Mucosa of descending colon (tissue), 3 donors: ENCODE measurements around the gene ECM1. TPM values are rescaled to one million over a fixed set of nuclear protein-coding genes. Genes with fewer than 3 reads are reported as not detected.

ENCODE experiments used
- ATAC-seq: fragments of 200-7000 bp; cut with Tn5 transposase; one replicate; pipeline ENCODE4 v1.9.1; 2020; ENCODE audit warnings: mild to moderate bottlenecking, moderate library complexity
- DNase-seq, 3 donors: peaks; one replicate each; pipeline ENCODE4 v3.0.0-alpha.2; 2020
- H3K36me3 ChIP-seq: fragments of 200-600 bp; one replicate; pipeline ENCODE4 v1.8.0; 2021; ENCODE audit warnings: low read depth, mild to moderate bottlenecking
- H3K4me1 ChIP-seq: fragments of 200-600 bp; one replicate; pipeline ENCODE4 v1.8.0; 2021; ENCODE audit warnings: low read depth, mild to moderate bottlenecking
- H3K4me3 ChIP-seq: fragments of 200-600 bp; one replicate; pipeline ENCODE4 v1.8.0; 2021; ENCODE audit warnings: mild to moderate bottlenecking
- H3K9me3 ChIP-seq: fragments of 200-600 bp; one replicate; pipeline ENCODE4 v1.8.0; 2021; ENCODE audit warnings: mild to moderate bottlenecking
- intact Hi-C, 2 donors: fragments of 100-400 bp; cut with DNase I in 1 of 2; cut with micrococcal nuclease in 1 of 2; formaldehyde crosslinking; loops; one replicate each; pipeline versions ENCODE4 v1.11.0 to v1.11.1; 2022; cut with DNase I, micrococcal nuclease
- total RNA-seq, 3 donors: library from RNA; stranded (reverse); fragmentation: NEBNext Ultra II Directional in 2 of 3; extraction: Animal tissue kit (Norgen Biotek cat#: 25700) in 2 of 3; gene quantifications; one replicate each; pipeline versions ENCODE4 v1.2.1 to v1.2.4, GENCODE V29; 2021 to 2023
- TF ChIP-seq, protein P1 (sequence below): fragments of 200-600 bp; IDR thresholded peaks from one replicate; pipeline ENCODE4 v1.8.0; 2022; ENCODE audit warnings: antibody characterized with exemption, mild to moderate bottlenecking
- donor health status: DM: no; HTN: no; CAD: no; lungs with moderate emphysema.
- donor health status: DM: no; HTN: no; CAD: no.
- donor health status: DM: no; HTN: yes; CAD: no.

Gene ECM1
- total RNA-seq, 3 donors from 2014 or later = 3.4 to 11.0 (median 8.8) TPM

DNA sequence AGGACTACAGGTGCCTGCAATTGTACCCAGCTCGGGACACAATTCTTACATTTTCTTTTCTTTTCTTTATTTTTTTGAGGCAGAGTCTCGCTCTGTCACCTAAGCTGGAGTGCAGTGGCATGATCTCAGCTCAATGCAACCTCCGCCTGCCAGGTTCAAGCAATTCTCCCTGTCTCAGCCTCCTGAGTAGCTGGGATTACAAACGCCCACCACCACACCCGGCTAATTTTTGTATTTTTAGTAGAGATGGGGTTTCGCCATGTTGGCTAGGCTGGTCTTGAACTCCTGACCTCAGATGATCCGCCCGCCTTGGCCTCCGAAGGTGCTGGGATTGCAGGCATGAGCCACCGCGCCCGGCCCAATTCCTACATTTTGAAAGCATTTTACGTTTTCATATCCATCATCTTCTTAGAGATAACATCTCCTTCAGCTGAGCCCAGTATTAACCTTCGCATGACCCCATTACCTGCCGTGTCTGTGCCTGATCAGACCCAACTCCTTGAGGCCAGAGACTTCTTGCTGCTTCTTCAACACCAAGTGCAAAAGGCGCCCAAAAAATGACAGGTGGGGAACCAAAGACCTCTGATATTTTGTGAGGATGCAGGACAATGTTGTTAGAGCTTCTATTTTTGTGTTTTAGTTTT is 38.5 kb downstream of the ECM1 start:
- intact Hi-C loops = no loop called here
- ATAC-seq (no peak), DNase-seq (no peak)
- H3K4me3 ChIP-seq = no peak overlapping the region
- TF ChIP-seq, protein P1, sequence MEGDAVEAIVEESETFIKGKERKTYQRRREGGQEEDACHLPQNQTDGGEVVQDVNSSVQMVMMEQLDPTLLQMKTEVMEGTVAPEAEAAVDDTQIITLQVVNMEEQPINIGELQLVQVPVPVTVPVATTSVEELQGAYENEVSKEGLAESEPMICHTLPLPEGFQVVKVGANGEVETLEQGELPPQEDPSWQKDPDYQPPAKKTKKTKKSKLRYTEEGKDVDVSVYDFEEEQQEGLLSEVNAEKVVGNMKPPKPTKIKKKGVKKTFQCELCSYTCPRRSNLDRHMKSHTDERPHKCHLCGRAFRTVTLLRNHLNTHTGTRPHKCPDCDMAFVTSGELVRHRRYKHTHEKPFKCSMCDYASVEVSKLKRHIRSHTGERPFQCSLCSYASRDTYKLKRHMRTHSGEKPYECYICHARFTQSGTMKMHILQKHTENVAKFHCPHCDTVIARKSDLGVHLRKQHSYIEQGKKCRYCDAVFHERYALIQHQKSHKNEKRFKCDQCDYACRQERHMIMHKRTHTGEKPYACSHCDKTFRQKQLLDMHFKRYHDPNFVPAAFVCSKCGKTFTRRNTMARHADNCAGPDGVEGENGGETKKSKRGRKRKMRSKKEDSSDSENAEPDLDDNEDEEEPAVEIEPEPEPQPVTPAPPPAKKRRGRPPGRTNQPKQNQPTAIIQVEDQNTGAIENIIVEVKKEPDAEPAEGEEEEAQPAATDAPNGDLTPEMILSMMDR = no peak
- H3K36me3 ChIP-seq = no peaks in the 10 kb centered on the region
- H3K4me1 ChIP-seq = peaks cover 12% of the 10 kb centered on the region
- H3K9me3 ChIP-seq = no peaks in the 10 kb centered on the region

DNA sequence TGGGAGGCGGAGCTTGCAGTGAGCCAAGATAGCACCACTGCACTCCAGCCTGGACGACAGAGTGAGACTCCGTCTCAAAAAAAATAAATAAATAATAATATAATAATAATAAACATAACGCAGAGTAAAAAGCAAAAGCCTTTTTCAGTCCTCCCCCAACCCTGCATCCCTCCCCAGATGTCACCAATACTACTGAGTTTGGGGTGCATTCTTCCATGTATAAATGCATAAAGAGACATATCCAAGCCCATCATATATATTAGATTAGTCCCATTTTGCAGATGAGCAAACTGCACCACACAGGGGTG is 40.4 kb downstream of the ECM1 start:
- Histone ChIP-seq H3K4me3 (no peak overlapping the region), H3K4me1 (peaks cover 13% of the 10 kb centered on the region), H3K9me3 (no peaks in the 10 kb centered on the region), H3K36me3 (no peaks in the 10 kb centered on the region)
- DNase-seq (no peak), ATAC-seq (no peak)
- intact Hi-C loops = no loop called here
- TF ChIP-seq, protein P1 = no peak

DNA sequence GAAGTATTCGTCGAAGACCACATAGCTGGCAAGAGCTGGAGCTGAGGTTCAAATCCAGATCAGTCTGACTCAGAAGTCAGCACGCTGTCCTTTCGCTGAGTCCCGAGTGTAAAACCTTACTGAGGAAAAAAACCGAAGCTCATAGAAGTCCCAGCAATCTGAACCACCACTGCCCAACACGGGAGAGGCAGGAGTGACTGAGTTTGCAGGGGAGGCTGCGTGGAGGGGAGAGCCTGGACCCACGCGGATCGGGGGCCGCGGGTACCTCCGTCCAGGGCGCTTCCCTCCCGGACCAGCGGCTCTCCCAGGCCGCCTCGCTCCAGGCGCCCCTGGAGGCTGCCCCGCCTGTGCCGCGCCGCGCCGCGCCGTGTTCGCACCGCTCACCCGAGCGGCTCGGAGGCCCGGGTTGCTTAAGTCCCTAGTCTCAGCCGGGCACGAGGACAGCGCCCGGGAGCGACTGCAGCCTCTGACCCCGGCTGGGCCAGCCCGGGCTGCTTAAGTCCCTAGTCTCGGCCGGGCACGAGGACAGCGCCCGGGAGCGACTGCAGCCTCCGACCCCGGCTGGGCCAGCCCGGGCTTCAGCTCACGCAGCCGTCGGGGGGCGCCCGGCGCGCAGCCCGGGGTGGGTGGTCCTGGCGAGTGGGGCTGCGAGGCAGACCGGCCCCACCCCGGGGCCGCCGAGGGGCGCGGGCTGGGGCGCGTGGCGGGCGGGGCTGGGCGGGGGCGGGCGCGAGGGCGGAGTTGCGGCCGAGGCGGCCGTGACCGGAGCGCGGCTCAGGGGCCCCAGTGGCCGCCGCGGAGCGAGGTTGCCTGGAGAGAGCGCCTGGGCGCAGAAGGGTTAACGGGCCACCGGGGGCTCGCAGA is 41.0 kb downstream of the ECM1 start, which contains the start of gene ADAMTSL4:
Gene ADAMTSL4 (plus strand): TSS at position 777 of the 864 bp plus-strand sequence. CDS start 2,881 bp downstream, outside the sequence.
- H3K4me1 ChIP-seq = peaks cover 13% of the 10 kb centered on the region
- no peaks in the 10 kb centered on the region for H3K36me3 ChIP-seq
- intact Hi-C loops = no loop called here
- H3K4me3 ChIP-seq = peak within 1 kb of the TSS; percentile 11
- ATAC-seq = peak; percentile 75
- no peaks in the 10 kb centered on the region for H3K9me3 ChIP-seq
- peak in 1 of 3 donors; percentile 72 for DNase-seq
- TF ChIP-seq, protein P1 = no peak

DNA sequence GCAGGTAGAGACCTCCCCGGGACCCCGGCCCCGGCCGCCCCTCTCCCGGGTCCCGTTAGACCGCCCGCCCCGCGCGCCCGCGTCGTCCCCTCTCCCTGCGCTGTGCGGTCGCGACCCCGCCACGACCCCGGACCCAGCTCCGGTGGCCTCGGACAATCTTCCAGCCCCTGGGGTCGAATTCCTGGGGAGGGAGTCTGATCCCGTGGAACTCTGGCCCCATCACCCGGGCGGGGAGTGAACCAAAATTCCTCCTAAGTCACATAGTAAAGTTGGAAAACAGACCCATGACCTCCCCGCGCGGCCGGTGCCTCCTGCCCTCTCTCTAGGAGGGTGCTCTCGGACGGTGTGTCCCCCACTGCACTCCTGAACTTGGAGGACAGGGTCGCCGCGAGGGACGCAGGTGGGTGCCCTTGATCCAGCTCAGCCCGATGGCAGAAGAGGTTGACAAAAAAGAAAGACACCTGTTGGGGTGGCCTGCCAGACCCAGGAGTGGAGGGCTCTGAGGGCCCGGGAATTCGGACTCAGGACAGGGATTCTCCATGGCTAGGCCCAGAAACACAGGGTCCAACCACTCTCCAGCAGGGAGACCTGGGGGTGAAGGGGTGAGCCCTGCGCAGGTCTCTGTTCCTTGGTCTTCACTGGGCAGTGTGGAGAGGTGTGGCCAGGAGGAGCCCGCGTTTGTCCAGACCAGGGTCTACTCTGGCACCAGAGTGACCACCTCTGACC is 41.8 kb downstream of the ECM1 start:
- Histone ChIP-seq H3K36me3 (no peaks in the 10 kb centered on the region), H3K4me1 (peaks cover 13% of the 10 kb centered on the region), H3K9me3 (no peaks in the 10 kb centered on the region), H3K4me3 (peak overlapping the region; percentile 11)
- TF ChIP-seq, protein P1 = no peak
- DNase-seq (no peak), ATAC-seq (peak; percentile 4)
- intact Hi-C loops = loop anchor here in 1 of 2 donors (10.0 kb wide), 1 partner anchor 75 kb away; the partner anchor contains the start of gene ENSA

DNA sequence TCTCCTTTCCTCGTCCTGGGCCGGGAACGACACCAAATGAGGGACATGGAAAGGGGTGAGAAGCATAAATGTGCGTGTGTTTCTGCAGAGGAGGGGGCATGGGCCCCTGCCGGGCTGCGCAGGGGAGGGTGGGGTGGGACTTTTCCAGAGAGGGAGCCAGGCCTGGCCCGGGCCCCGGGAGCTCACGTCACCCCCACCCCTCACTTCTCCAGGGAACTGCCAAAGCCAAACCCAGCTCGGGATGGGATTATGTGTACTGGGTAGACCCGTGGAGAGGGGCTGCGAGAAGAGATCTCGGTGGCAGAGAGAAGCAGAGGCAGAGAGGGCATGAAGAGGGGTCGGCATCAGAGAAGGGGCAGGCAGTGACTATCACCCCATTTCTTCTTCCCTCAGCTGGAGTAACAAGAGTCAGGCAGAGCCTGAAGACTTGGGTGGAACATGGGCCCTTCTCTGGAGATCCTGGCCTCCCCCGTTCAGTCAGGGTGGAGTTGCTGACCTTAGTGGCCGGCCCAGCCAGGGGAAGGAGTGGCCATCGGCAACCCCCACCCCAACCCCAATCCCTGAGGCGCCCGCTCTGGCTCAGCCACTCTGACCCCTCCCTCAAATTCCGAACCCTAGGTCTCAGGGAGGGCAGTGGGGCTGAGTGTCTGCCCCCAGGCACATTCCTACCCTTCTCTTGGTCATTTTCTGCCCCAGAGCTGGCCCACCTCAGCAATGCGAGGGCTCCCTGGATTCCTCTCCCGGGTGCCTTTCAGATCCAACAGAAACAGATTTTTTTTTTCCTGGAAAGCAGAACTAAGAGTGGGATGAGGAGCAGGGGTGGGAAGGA is 42.5 kb downstream of the ECM1 start:
- Histone ChIP-seq H3K4me1 (peaks cover 13% of the 10 kb centered on the region), H3K36me3 (no peaks in the 10 kb centered on the region), H3K4me3 (no peak overlapping the region), H3K9me3 (no peaks in the 10 kb centered on the region)
- DNase-seq (no peak), ATAC-seq (no peak)
- TF ChIP-seq, protein P1 = no peak
- intact Hi-C loops = loop anchor here in 1 of 2 donors (10.0 kb wide), 1 partner anchor 74 kb away; the partner anchor contains the start of gene ENSA
